ENCODE data around the gene GNLY. TPM values are rescaled to one million over a fixed set of nuclear protein-coding genes. Genes with fewer than 3 reads are reported as not detected.

Gene GNLY
- polyA plus RNA-seq, 1 experiment: not detected

DNA sequence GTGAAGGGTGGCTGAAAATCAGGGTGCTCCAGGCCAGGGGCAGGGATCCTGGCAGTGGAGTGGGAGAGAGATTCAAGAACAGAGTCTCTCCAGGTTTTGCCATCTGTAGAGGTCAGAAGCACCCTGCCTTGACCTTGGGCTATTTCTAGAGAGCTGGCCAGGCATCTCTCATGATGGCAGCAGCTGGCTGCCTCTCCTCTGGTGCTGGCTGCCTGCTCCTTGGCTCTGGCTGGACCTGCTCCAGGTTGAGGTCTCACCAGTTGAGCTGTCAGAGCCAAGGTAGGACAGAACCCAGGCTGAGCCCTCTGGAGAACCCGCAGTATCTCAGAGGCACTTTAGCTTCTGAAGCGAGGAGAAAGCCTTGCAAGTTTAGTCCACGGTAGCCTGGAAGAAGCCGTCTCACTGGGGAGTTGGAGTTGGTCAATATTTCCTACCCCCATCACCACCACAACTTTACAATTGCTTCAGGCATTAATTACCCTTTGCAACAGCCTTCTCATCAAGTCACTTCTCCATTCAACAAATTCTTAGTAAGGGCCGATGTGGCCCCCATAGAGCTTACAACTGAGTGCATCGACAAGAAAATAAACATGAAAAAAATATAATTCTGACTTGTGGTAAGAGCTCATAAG, 25.6 kb downstream of the GNLY start:
- H3K27me3 ChIP-seq (ENCODE audit: control insufficient read depth, insufficient read depth, low read length): no peaks in the 10 kb centered on the region
- H3K36me3 ChIP-seq (ENCODE audit: control insufficient read depth, insufficient read depth, low read length): no peaks in the 10 kb centered on the region
- CTCF ChIA-PET: interaction anchor here (1.3 to 6.9 kb wide), 11 partner anchors 9 to 94 kb away, joined by 3 to 54 read pairs (median 7); no protein-coding TSS in a partner anchor
- no peak overlapping the region for H3K4me3 ChIP-seq (ENCODE audit: low read depth, low read length)
- no peak for DNase-seq (ENCODE audit: low read depth)
- POLR2A ChIA-PET: interaction anchor here (0.6 kb wide), 1 partner anchor 58 kb away, joined by 3 read pairs; no protein-coding TSS in a partner anchor
- no peak for TF ChIP-seq CTCF (IDR thresholded peaks at IDR 0.05; ENCODE audit: insufficient read depth, low read depth, low read length)

GRCh38 chr2:85720533-85720932, 26.4 kb downstream of the GNLY start:
- no peaks in the 10 kb centered on the region for H3K27me3 ChIP-seq (ENCODE audit: control insufficient read depth, insufficient read depth, low read length)
- no peak for DNase-seq (ENCODE audit: low read depth)
- ChIA-PET CTCF (interaction anchor here (1.0 to 6.9 kb wide), 10 partner anchors 9 to 92 kb away, joined by 3 to 54 read pairs (median 7); no protein-coding TSS in a partner anchor), POLR2A (no interaction called here)
- no peak overlapping the region for H3K4me3 ChIP-seq (ENCODE audit: low read depth, low read length)
- no peak for TF ChIP-seq CTCF (IDR thresholded peaks at IDR 0.05; ENCODE audit: insufficient read depth, low read depth, low read length)
- H3K36me3 ChIP-seq (ENCODE audit: control insufficient read depth, insufficient read depth, low read length): no peaks in the 10 kb centered on the region

DNA sequence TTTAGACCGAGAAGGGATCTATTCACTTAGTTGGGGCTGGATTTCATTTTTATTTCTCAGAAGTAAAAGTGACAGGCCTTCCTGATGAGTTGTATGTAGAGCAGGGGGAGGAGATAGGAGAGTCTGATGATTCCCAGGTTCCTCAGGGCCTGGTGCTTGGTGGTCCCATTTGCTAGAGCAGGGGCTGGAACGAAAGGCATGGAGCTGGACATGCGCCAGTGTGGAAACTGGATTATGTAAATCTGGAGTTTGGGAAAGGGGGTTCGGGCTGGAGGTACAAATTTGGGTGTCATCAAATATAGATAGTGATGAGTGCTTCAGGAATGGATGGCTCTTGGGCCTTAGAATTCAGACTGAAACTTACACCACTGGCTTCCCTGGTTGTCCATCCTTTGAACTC, 27.5 kb downstream of the GNLY start:
- Histone ChIP-seq H3K4me3 (ENCODE audit: low read depth, low read length) (no peak overlapping the region), H3K36me3 (ENCODE audit: control insufficient read depth, insufficient read depth, low read length) (no peaks in the 10 kb centered on the region), H3K27me3 (ENCODE audit: control insufficient read depth, insufficient read depth, low read length) (no peaks in the 10 kb centered on the region)
- DNase-seq (ENCODE audit: low read depth): no peak
- CTCF ChIA-PET: interaction anchor here (0.6 to 3.5 kb wide), 4 partner anchors 7 to 1086 kb away, joined by 3 to 31 read pairs (median 10); no protein-coding TSS in a partner anchor
- TF ChIP-seq CTCF (IDR thresholded peaks at IDR 0.05; ENCODE audit: insufficient read depth, low read depth, low read length): no peak
- POLR2A ChIA-PET: no interaction called here

GRCh38 chr2:85722519-85722918, 28.4 kb downstream of the GNLY start:
- Histone ChIP-seq H3K27me3 (ENCODE audit: control insufficient read depth, insufficient read depth, low read length) (no peaks in the 10 kb centered on the region), H3K36me3 (ENCODE audit: control insufficient read depth, insufficient read depth, low read length) (no peaks in the 10 kb centered on the region), H3K4me3 (ENCODE audit: low read depth, low read length) (no peak overlapping the region)
- ChIA-PET CTCF (interaction anchor here (0.9 to 5.4 kb wide), 6 partner anchors 13 to 91 kb away, joined by 3 to 61 read pairs (median 6); no protein-coding TSS in a partner anchor), POLR2A (no interaction called here)
- DNase-seq (ENCODE audit: low read depth): no peak
- TF ChIP-seq CTCF (IDR thresholded peaks at IDR 0.05; ENCODE audit: insufficient read depth, low read depth, low read length): no peak

GRCh38 chr2:85723707-85724360, 29.7 kb downstream of the GNLY start:
- ChIA-PET POLR2A (no interaction called here), CTCF (interaction anchor here (1.1 to 5.4 kb wide), 11 partner anchors 15 to 357 kb away, joined by 3 to 61 read pairs (median 8); no protein-coding TSS in a partner anchor)
- H3K4me3 ChIP-seq (ENCODE audit: low read depth, low read length): no peak overlapping the region
- H3K27me3 ChIP-seq (ENCODE audit: control insufficient read depth, insufficient read depth, low read length): no peaks in the 10 kb centered on the region
- no peaks in the 10 kb centered on the region for H3K36me3 ChIP-seq (ENCODE audit: control insufficient read depth, insufficient read depth, low read length)
- TF ChIP-seq CTCF (IDR thresholded peaks at IDR 0.05; ENCODE audit: insufficient read depth, low read depth, low read length): no peak
- no peak for DNase-seq (ENCODE audit: low read depth)
